ENCODE data around the gene ITPK1. TPM values are rescaled to one million over a fixed set of nuclear protein-coding genes. Genes with fewer than 3 reads are reported as not detected.
A peak's percentile ranks its signal among the peaks of the same experiment; 100 is the strongest.

ITPK1 gene
- total RNA-seq, 3 donors from 2014 or later (not counting 1 experiment from before 2014, with no cell fraction given) = 73.2 to 74.8 (median 74.4) TPM

DNA sequence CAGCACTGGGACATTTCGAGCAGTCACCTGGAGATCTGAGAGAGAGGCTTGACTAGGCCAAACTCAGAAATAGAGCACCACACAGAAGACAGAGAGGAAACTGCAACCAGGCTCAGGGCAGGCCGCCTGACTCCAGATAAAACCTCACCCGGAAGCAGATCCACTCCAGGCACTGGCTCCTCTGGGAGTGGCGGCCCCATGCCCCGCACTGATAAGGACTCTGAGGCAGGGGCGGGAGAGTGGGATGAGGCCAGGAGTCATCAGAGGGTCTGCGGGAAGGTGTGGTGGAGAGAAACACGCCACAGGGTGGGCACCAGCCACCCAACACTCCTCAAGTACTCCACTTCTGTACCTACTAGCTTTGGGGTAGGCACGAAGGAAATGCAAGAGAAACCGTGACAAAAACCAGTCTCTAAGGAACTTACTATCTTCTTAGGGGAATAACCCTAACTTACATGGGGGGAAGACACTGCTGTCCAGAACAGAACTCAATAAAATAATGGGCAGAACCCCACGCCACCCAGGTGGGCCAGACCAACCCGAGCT lies 121.5 kb downstream of the ITPK1 start:
- 98% methylated on average over 12 of the region's 12 CpGs for WGBS (ENCODE audit: insufficient coverage)
- Histone ChIP-seq H3K4me1 (ENCODE audit: control insufficient read depth, insufficient read depth, low read length) (no peaks in the 10 kb centered on the region), H3K4me3 (ENCODE audit: low read length) (no peak overlapping the region), H3K27me3 (ENCODE audit: control insufficient read depth, insufficient read depth, low read length) (no peaks in the 10 kb centered on the region), H3K9me3 (ENCODE audit: control insufficient read depth, insufficient read depth, low read length) (no peaks in the 10 kb centered on the region), H3K36me3 (ENCODE audit: control insufficient read depth, insufficient read depth, low read length) (peaks cover 22% of the 10 kb centered on the region), H3K27ac (ENCODE audit: low read length) (no peak overlapping the region)
- peaks cover 0 to 15% of the 10 kb centered on the region in 2 donors for H3K4me1 Mint-ChIP-seq
- no peaks in the 10 kb centered on the region for H3K9me3 Mint-ChIP-seq
- intact Hi-C loops (cut with micrococcal nuclease) = no loop called here
- TF ChIP-seq, protein P1, sequence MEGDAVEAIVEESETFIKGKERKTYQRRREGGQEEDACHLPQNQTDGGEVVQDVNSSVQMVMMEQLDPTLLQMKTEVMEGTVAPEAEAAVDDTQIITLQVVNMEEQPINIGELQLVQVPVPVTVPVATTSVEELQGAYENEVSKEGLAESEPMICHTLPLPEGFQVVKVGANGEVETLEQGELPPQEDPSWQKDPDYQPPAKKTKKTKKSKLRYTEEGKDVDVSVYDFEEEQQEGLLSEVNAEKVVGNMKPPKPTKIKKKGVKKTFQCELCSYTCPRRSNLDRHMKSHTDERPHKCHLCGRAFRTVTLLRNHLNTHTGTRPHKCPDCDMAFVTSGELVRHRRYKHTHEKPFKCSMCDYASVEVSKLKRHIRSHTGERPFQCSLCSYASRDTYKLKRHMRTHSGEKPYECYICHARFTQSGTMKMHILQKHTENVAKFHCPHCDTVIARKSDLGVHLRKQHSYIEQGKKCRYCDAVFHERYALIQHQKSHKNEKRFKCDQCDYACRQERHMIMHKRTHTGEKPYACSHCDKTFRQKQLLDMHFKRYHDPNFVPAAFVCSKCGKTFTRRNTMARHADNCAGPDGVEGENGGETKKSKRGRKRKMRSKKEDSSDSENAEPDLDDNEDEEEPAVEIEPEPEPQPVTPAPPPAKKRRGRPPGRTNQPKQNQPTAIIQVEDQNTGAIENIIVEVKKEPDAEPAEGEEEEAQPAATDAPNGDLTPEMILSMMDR (IDR thresholded peaks at IDR 0.05) = no peak
- H3K27me3 Mint-ChIP-seq (ENCODE audit: low read depth in 2 of 2) = no peaks in the 10 kb centered on the region
- ATAC-seq (no peak), DNase-seq (no peak)
- no peaks in the 10 kb centered on the region for H3K36me3 Mint-ChIP-seq
- no peak overlapping the region for H3K27ac Mint-ChIP-seq
- H3K4me3 Mint-ChIP-seq = no peak overlapping the region

DNA sequence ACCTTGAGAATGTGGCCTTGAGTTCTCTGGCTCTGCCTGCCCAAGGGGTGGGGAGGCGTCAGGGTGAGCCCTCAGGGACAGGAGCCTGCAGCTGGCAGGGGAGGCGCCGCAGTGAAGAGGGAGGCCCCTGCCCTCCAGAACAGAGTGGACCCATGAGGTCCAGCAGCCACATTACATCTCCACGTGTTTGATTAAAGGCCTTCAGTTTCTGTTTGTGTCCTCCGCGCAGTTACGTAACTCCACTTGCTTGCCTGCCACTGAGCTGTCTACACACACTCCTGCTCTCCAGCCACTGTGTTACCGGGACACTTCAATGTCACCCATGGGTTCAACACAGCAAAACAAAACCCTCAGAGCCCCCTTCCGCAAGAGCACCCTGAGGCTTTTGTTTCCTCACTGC lies 122.4 kb downstream of the ITPK1 start:
- TF ChIP-seq, protein P1 (IDR thresholded peaks at IDR 0.05) = no peak
- Mint-ChIP-seq H3K27ac (no peak overlapping the region), H3K4me1 (peaks cover 0 to 18% of the 10 kb centered on the region in 2 donors), H3K27me3 (ENCODE audit: low read depth in 2 of 2) (no peaks in the 10 kb centered on the region), H3K4me3 (no peak overlapping the region), H3K9me3 (no peaks in the 10 kb centered on the region), H3K36me3 (no peaks in the 10 kb centered on the region)
- intact Hi-C loops (cut with micrococcal nuclease) = no loop called here
- DNase-seq (no peak), ATAC-seq (no peak)
- H3K36me3 ChIP-seq (ENCODE audit: control insufficient read depth, insufficient read depth, low read length) = peaks cover 22% of the 10 kb centered on the region
- no peaks in the 10 kb centered on the region for H3K9me3 ChIP-seq (ENCODE audit: control insufficient read depth, insufficient read depth, low read length)
- H3K4me1 ChIP-seq (ENCODE audit: control insufficient read depth, insufficient read depth, low read length) = no peaks in the 10 kb centered on the region
- no peak overlapping the region for H3K4me3 ChIP-seq (ENCODE audit: low read length)
- H3K27ac ChIP-seq (ENCODE audit: low read length) = no peak overlapping the region
- WGBS (ENCODE audit: insufficient coverage) = 98% methylated on average over 9 of the region's 9 CpGs
- H3K27me3 ChIP-seq (ENCODE audit: control insufficient read depth, insufficient read depth, low read length) = no peaks in the 10 kb centered on the region

- Histone ChIP-seq H3K27me3 (ENCODE audit: control insufficient read depth, insufficient read depth, low read length) (no peaks in the 10 kb centered on the region), H3K27ac (ENCODE audit: low read length) (no peak overlapping the region), H3K36me3 (ENCODE audit: control insufficient read depth, insufficient read depth, low read length) (peaks cover 18% of the 10 kb centered on the region), H3K4me1 (ENCODE audit: control insufficient read depth, insufficient read depth, low read length) (no peaks in the 10 kb centered on the region), H3K4me3 (ENCODE audit: low read length) (no peak overlapping the region), H3K9me3 (ENCODE audit: control insufficient read depth, insufficient read depth, low read length) (no peaks in the 10 kb centered on the region)
- no peaks in the 10 kb centered on the region for H3K27me3 Mint-ChIP-seq (ENCODE audit: low read depth in 2 of 2)
- intact Hi-C loops (cut with micrococcal nuclease) = no loop called here
- H3K36me3 Mint-ChIP-seq = no peaks in the 10 kb centered on the region
- H3K4me1 Mint-ChIP-seq = peaks cover 0 to 12% of the 10 kb centered on the region in 2 donors
- TF ChIP-seq, protein P1 (IDR thresholded peaks at IDR 0.05) = no peak
- no peaks in the 10 kb centered on the region for H3K9me3 Mint-ChIP-seq
- H3K27ac Mint-ChIP-seq = peak overlapping the region in 1 of 2 donors; percentile 24
- over 99% methylated on average over 8 of the region's 8 CpGs for WGBS (ENCODE audit: insufficient coverage)
- DNase-seq (no peak), ATAC-seq (no peak)
- H3K4me3 Mint-ChIP-seq = no peak overlapping the region
These were observed 124.2 kb downstream of the ITPK1 start for GRCh38 chr14:92991536-92991935.
